ENCODE measurements around the gene LRG1. TPM values are rescaled to one million over a fixed set of nuclear protein-coding genes. Genes with fewer than 3 reads are reported as not detected.
A peak's percentile ranks its signal among the peaks of the same experiment; 100 is the strongest.

Gene LRG1
- 0.15 and 0.38 TPM in 2 replicates for total RNA-seq (2014; rRNA removed; shearing (Covaris generic))

- Histone ChIP-seq H3K27ac (no peak within 1 kb of the TSS), H3K36me3 (peaks cover 7% of the 10 kb centered on the region), H3K27me3 (no peaks in the 10 kb centered on the region), H3K9me3 (replicated peaks) (no peaks in the 10 kb centered on the region), H3K4me3 (no peak within 1 kb of the TSS), H3K4me1 (peaks cover 18% of the 10 kb centered on the region)
- DNase-seq: no peak
These were observed at the start of gene LRG1 for GRCh38 chr19:4539693-4540581. Gene LRG1, minus strand, starts transcription at chr19:4540036. Its CDS starts 23 bp downstream, at chr19:4540013.

GRCh38 chr19:4588291-4588761, 48.5 kb upstream of the LRG1 start:
- no peak overlapping the region for H3K27ac ChIP-seq
- H3K27me3 ChIP-seq: no peaks in the 10 kb centered on the region
- DNase-seq: peak in 1 of 2 experiments; percentile 60
- peaks cover 20% of the 10 kb centered on the region for H3K4me1 ChIP-seq
- no peaks in the 10 kb centered on the region for H3K36me3 ChIP-seq
- no peak overlapping the region for H3K4me3 ChIP-seq
- no peaks in the 10 kb centered on the region for H3K9me3 ChIP-seq (replicated peaks)

- DNase-seq: no peak
- Histone ChIP-seq H3K4me3 (no peak overlapping the region), H3K4me1 (peaks cover 26% of the 10 kb centered on the region), H3K27ac (no peak overlapping the region), H3K36me3 (no peaks in the 10 kb centered on the region), H3K27me3 (no peaks in the 10 kb centered on the region), H3K9me3 (replicated peaks) (no peaks in the 10 kb centered on the region)
These were observed 47.7 kb upstream of the LRG1 start for GRCh38 chr19:4587527-4587926.

- Histone ChIP-seq H3K4me1 (peaks cover 31% of the 10 kb centered on the region), H3K27me3 (no peaks in the 10 kb centered on the region), H3K4me3 (no peak overlapping the region), H3K27ac (no peak overlapping the region), H3K9me3 (replicated peaks) (no peaks in the 10 kb centered on the region), H3K36me3 (no peaks in the 10 kb centered on the region)
- DNase-seq: no peak
These were observed 46.9 kb upstream of the LRG1 start for GRCh38 chr19:4586691-4587090.

GRCh38 chr19:4586245-4586644, 46.4 kb upstream of the LRG1 start:
- Histone ChIP-seq H3K36me3 (no peaks in the 10 kb centered on the region), H3K27ac (no peak overlapping the region), H3K27me3 (no peaks in the 10 kb centered on the region), H3K4me1 (peaks cover 31% of the 10 kb centered on the region), H3K4me3 (no peak overlapping the region), H3K9me3 (replicated peaks) (no peaks in the 10 kb centered on the region)
- DNase-seq: no peak

GRCh38 chr19:4585556-4585955, 45.7 kb upstream of the LRG1 start:
- H3K36me3 ChIP-seq: no peaks in the 10 kb centered on the region
- DNase-seq: no peak
- H3K27ac ChIP-seq: peak overlapping the region; percentile 81; the same call in 1 of the 2 replicates
- H3K4me3 ChIP-seq: no peak overlapping the region
- H3K9me3 ChIP-seq (replicated peaks): no peaks in the 10 kb centered on the region
- peaks cover 31% of the 10 kb centered on the region for H3K4me1 ChIP-seq
- H3K27me3 ChIP-seq: no peaks in the 10 kb centered on the region

- Histone ChIP-seq H3K36me3 (no peaks in the 10 kb centered on the region), H3K4me1 (peaks cover 31% of the 10 kb centered on the region), H3K27me3 (no peaks in the 10 kb centered on the region), H3K9me3 (replicated peaks) (no peaks in the 10 kb centered on the region), H3K4me3 (peak overlapping the region; percentile 62), H3K27ac (peak overlapping the region; percentile 81)
- peak; percentile 92 to 93 for DNase-seq
These were observed 45.0 kb upstream of the LRG1 start for GRCh38 chr19:4584670-4585460.

- peak overlapping the region; percentile 81 for H3K27ac ChIP-seq
- peak overlapping the region; percentile 62 for H3K4me3 ChIP-seq
- DNase-seq: peak; percentile 69 to 77
These were observed 44.3 kb upstream of the LRG1 start for GRCh38 chr19:4583961-4584669.

GRCh38 chr19:4582980-4583842, 43.4 kb upstream of the LRG1 start:
- no peaks in the 10 kb centered on the region; the same call in 1 of the 2 replicates for H3K36me3 ChIP-seq
- no peaks in the 10 kb centered on the region for H3K9me3 ChIP-seq (replicated peaks)
- no peaks in the 10 kb centered on the region for H3K27me3 ChIP-seq
- H3K4me1 ChIP-seq: peaks cover 26% of the 10 kb centered on the region
- DNase-seq: peak; percentile 75 to 80
- H3K27ac ChIP-seq: peak overlapping the region; percentile 81
- no peak overlapping the region for H3K4me3 ChIP-seq

More at GRCh38 chr19:4583961-4584669, 44.3 kb upstream of the LRG1 start:
- Histone ChIP-seq H3K4me1 (peaks cover 31% of the 10 kb centered on the region), H3K36me3 (no peaks in the 10 kb centered on the region), H3K27me3 (no peaks in the 10 kb centered on the region), H3K9me3 (replicated peaks) (no peaks in the 10 kb centered on the region)

- Histone ChIP-seq H3K36me3 (peaks cover 8% of the 10 kb centered on the region), H3K27me3 (no peaks in the 10 kb centered on the region), H3K4me3 (peak overlapping the region; percentile 54), H3K4me1 (peaks cover 20% of the 10 kb centered on the region), H3K9me3 (replicated peaks) (no peaks in the 10 kb centered on the region), H3K27ac (no peak overlapping the region)
- DNase-seq: peak; percentile 58 to 77
These were observed 42.1 kb upstream of the LRG1 start for GRCh38 chr19:4581666-4582553.

- Histone ChIP-seq H3K4me3 (peak overlapping the region; percentile 76), H3K27ac (no peak overlapping the region), H3K9me3 (replicated peaks) (no peaks in the 10 kb centered on the region), H3K36me3 (peaks cover 8% of the 10 kb centered on the region), H3K4me1 (peaks cover 20% of the 10 kb centered on the region), H3K27me3 (no peaks in the 10 kb centered on the region)
- DNase-seq: no peak
These were observed 41.3 kb upstream of the LRG1 start for GRCh38 chr19:4580961-4581665.

- Histone ChIP-seq H3K4me1 (peaks cover 23% of the 10 kb centered on the region), H3K27me3 (no peaks in the 10 kb centered on the region), H3K4me3 (peak overlapping the region; percentile 76), H3K9me3 (replicated peaks) (no peaks in the 10 kb centered on the region), H3K27ac (peak overlapping the region; percentile 30; the same call in 1 of the 2 replicates), H3K36me3 (peaks cover 8% of the 10 kb centered on the region)
- DNase-seq: peak; percentile 67 to 70
These were observed 40.4 kb upstream of the LRG1 start for GRCh38 chr19:4580021-4580901.
